Endothelial cell of umbilical vein (primary cell): ENCODE data around the gene A3GALT2. TPM values are rescaled to one million over a fixed set of nuclear protein-coding genes. Genes with fewer than 3 reads are reported as not detected.

Source experiments
- BruUV-seq: library from RNA; stranded (reverse); fragments of 400-500 nt; replicated peaks from 2 replicates; lab custom pipeline; 2021; lab: Mats Ljungman, UMichigan
- CTCF ChIA-PET: fragments of 300-600, 350-600 bp; sonication (Branson Sonifier 250); formaldehyde crosslinking; loops from one replicate; lab custom pipeline; 2021; ENCODE audit warnings: antibody characterized with exemption, inconsistent platforms; lab: Charles Lee
- POLR2A ChIA-PET: fragments of 300-600, 350-600 bp; sonication (Branson Sonifier 250); formaldehyde crosslinking; loops from one replicate; lab custom pipeline; 2021; ENCODE audit warnings: antibody characterized with exemption, inconsistent platforms; lab: Charles Lee
- DNase-seq: peaks from one replicate; pipeline ENCODE4 v3.0.0-alpha.2; 2011; ENCODE audit warnings: low read depth, low spot score
- FAIRE-seq: peaks from 2 replicates; lab custom pipeline; 2011; peaks lifted over from hg19 to GRCh38; lab: Jason Lieb, UNC
- H2AFZ ChIP-seq: 2 replicates; pipeline ENCODE4 v1.6.0; 2012; ENCODE audit warnings: low read depth, low read length, control low read depth, inconsistent platforms
- H3K27ac ChIP-seq: 2 replicates; pipeline ENCODE4 v1.5.1; 2011; ENCODE audit warnings: low read depth, mild to moderate bottlenecking, control low read depth, low read length, moderate library complexity; ENCODE audit not compliant: insufficient read depth
- H3K27me3 ChIP-seq, 2 experiments: 2 replicates each; pipeline versions ENCODE4 v1.6.0 to v1.6.1; 2011; ENCODE audit warnings: low read length in 2 of 2, mixed read lengths in 1 of 2; ENCODE audit not compliant: control insufficient read depth in 2 of 2, insufficient read depth in 2 of 2
- H3K36me3 ChIP-seq, 2 experiments: 2 replicates in 1 of 2; 3 replicates in 1 of 2; pipeline ENCODE4 v1.5.1; 2011; ENCODE audit warnings: low read length in 2 of 2, mild to moderate bottlenecking in 1 of 2, moderate library complexity in 1 of 2; ENCODE audit not compliant: control insufficient read depth in 2 of 2, insufficient read depth in 2 of 2; ENCODE audit errors: extremely low read depth in 1 of 2
- H3K4me1 ChIP-seq: 3 replicates; pipeline ENCODE4 v1.5.1; 2011; ENCODE audit warnings: mild to moderate bottlenecking, low read length; ENCODE audit not compliant: control insufficient read depth, insufficient read depth; ENCODE audit errors: extremely low read depth
- H3K4me2 ChIP-seq: 2 replicates; pipeline ENCODE4 v1.6.1; 2011; ENCODE audit warnings: low read length, control low read depth, mixed read lengths; ENCODE audit not compliant: insufficient read depth
- H3K4me3 ChIP-seq, 3 experiments: fragments of 200-600 bp in 1 of 3; sonication (generic), shearing (Covaris generic) in 1 of 3; replicated peaks in 1 of 3; 2 replicates each; pipeline ENCODE4 v1.5.1; 2011 to 2016; ENCODE audit warnings: control low read depth in 3 of 3, low read length in 3 of 3, mild to moderate bottlenecking in 2 of 3, inconsistent platforms in 1 of 3, low read depth in 1 of 3, moderate library complexity in 1 of 3; ENCODE audit not compliant: insufficient read depth in 1 of 3
- H3K79me2 ChIP-seq: 2 replicates; pipeline ENCODE4 v1.6.0; 2012; ENCODE audit warnings: low read length, inconsistent platforms; ENCODE audit not compliant: control insufficient read depth, insufficient read depth
- H3K9ac ChIP-seq: replicated peaks from 2 replicates; pipeline ENCODE3; 2011; ENCODE audit warnings: low read length, control low read depth; ENCODE audit not compliant: insufficient read depth; ENCODE audit errors: extremely low read depth
- H3K9me1 ChIP-seq: replicated peaks from 3 replicates; pipeline ENCODE4 v1.6.0; 2011; ENCODE audit warnings: mild to moderate bottlenecking, low read length; ENCODE audit not compliant: control insufficient read depth, insufficient read depth; ENCODE audit errors: extremely low read depth
- H3K9me3 ChIP-seq: replicated peaks from 2 replicates; pipeline ENCODE4 v1.5.1; 2012; ENCODE audit warnings: low read length, inconsistent platforms; ENCODE audit not compliant: control insufficient read depth, insufficient read depth
- H4K20me1 ChIP-seq: replicated peaks from 2 replicates; pipeline ENCODE3; 2011; ENCODE audit warnings: mild to moderate bottlenecking, low read length; ENCODE audit not compliant: control insufficient read depth, insufficient read depth; ENCODE audit errors: extremely low read depth
- CTCF ChIP-seq, 2 donors: IDR thresholded peaks; 1 replicate in 1 of 2; 2 replicates in 1 of 2; pipeline ENCODE4 v1.5.1; 2011; ENCODE audit warnings: low read length in 2 of 2, mild to moderate bottlenecking in 2 of 2, moderate library complexity in 2 of 2, control low read depth in 1 of 2, inconsistent platforms in 1 of 2, low read depth in 1 of 2; ENCODE audit not compliant: insufficient read depth in 1 of 2; ENCODE audit errors: extremely low read depth in 1 of 2
- EZH2 ChIP-seq: IDR thresholded peaks from 2 replicates; pipeline ENCODE4 v1.6.1; 2012; ENCODE audit warnings: borderline replicate concordance, low read depth, mild to moderate bottlenecking, moderate library complexity, low read length, inconsistent platforms; ENCODE audit not compliant: severe bottlenecking
- FOS ChIP-seq: IDR thresholded peaks from 2 replicates; pipeline ENCODE4 v1.6.1; 2011; ENCODE audit warnings: mild to moderate bottlenecking, low read length, moderate library complexity, borderline replicate concordance; ENCODE audit not compliant: insufficient read depth
- GATA2 ChIP-seq: IDR thresholded peaks from 2 replicates; pipeline ENCODE4 v1.7.0; 2011; ENCODE audit warnings: low read depth, mild to moderate bottlenecking, moderate library complexity, mixed read lengths, low read length; ENCODE audit not compliant: insufficient read length, insufficient read depth
- JUN ChIP-seq: IDR thresholded peaks from 2 replicates; pipeline ENCODE4 v1.6.1; 2011; ENCODE audit warnings: borderline replicate concordance, low read depth; ENCODE audit not compliant: insufficient read length, insufficient read depth
- MAX ChIP-seq: IDR thresholded peaks from 2 replicates; pipeline ENCODE4 v1.6.1; 2011; ENCODE audit not compliant: insufficient read depth, insufficient read length
- MYC ChIP-seq: IDR thresholded peaks from one replicate; pipeline ENCODE4 v1.6.1; 2011; ENCODE audit warnings: mild to moderate bottlenecking, low read depth, low read length
- POLR2A ChIP-seq: IDR thresholded peaks from 2 replicates; pipeline ENCODE4 v1.6.1; 2012; ENCODE audit warnings: low read depth, mild to moderate bottlenecking, control low read depth, low read length
- POLR2AphosphoS5 ChIP-seq: IDR thresholded peaks from 2 replicates; pipeline ENCODE4 v1.6.1; 2012; ENCODE audit warnings: low read depth, mild to moderate bottlenecking, control low read depth, low read length, moderate library complexity; ENCODE audit not compliant: insufficient read depth
- dilution Hi-C: fragments of 300-500 bp; cut with MboI; formaldehyde crosslinking; loops from one replicate; pipeline ENCODE4 v1.15.0; 2019; ENCODE audit warnings: low sequenced_read_pairs; ENCODE audit not compliant: extremely low pct_ligation_motif_present
- intact Hi-C: fragments of 100-400 bp; cut with micrococcal nuclease; formaldehyde crosslinking; loops from one replicate; pipeline ENCODE4 v1.10.0; 2022
- polyA plus RNA-seq, 4 experiments: library from polyadenylated mRNA; depleted of rRNA in 3 of 4; stranded (reverse) in 3 of 4; unstranded in 1 of 4; fragments of >200 nt; gene quantifications; 2 replicates each; pipeline versions ENCODE4 v1.2.1 to v1.2.3, GENCODE V29; 2011 to 2012; ENCODE audit warnings: missing spikeins in 1 of 4
- total RNA-seq: library from RNA; stranded (reverse); gene quantifications from 2 replicates; pipeline ENCODE4 v1.2.3, GENCODE V29; 2021

The A3GALT2 gene
- total and polyA plus RNA-seq, 2 donors (not counting 3 experiments of a cell fraction or from before 2014, with no cell fraction given): not detected

GRCh38 chr1:33289858-33290154 lies 31.1 kb downstream of the A3GALT2 start:
- Histone ChIP-seq H3K4me1 (peaks cover 4% of the 10 kb centered on the region), H3K9ac (no peak overlapping the region), H3K9me1 (no peaks in the 10 kb centered on the region), H4K20me1 (no peaks in the 10 kb centered on the region), H3K9me3 (no peaks in the 10 kb centered on the region), H3K4me3 (no peak overlapping the region), H3K36me3 (peaks cover 2 to 9% of the 10 kb centered on the region in 2 experiments), H3K4me2 (no peak overlapping the region), H3K27ac (no peak overlapping the region), H2AFZ (no peak overlapping the region), H3K79me2 (no peaks in the 10 kb centered on the region), H3K27me3 (no peaks in the 10 kb centered on the region)
- POLR2A ChIA-PET: no interaction called here
- CTCF ChIA-PET: no interaction called here
- dilution Hi-C loops (no loop called here), intact Hi-C loops (no loop called here)
- BruUV-seq: no TSS peak
- FAIRE-seq (no peak), DNase-seq (no peak)
- TF ChIP-seq FOS (no peak), JUN (no peak), GATA2 (no peak), CTCF (IDR thresholded peaks at IDR 0.05; ENCODE audit: extremely low read depth in 1 of 2, insufficient read depth in 1 of 2, low read depth in 1 of 2, low read length in 2 of 2) (no peak), POLR2AphosphoS5 (no peak), MAX (no peak), MYC (no peak), POLR2A (no peak), EZH2 (no peak)
